ENCODE results near the gene SPG7. TPM values are rescaled to one million over a fixed set of nuclear protein-coding genes. Genes with fewer than 3 reads are reported as not detected.
A peak's percentile ranks its signal among the peaks of the same experiment; 100 is the strongest.

Gene SPG7
- total RNA-seq, 1 experiment from 2014 or later = 82.4 TPM

DNA sequence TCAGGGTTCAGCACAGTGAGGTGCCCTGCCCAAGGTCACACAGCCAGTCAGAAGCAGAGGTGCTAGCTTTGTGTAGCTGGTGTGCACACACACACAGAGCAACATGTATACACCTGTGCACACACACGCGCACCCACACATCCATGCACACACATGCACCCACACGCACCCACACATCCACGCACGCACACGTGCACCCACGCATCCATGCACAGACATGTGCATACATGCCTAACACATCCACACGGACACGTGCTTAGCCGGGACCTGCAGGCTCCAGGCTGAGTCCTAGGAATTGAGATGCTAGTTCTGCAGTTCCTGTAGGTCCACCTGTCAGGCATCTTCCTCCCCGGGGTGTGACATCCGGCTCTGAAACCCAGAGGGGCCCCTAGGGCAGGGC lies 92.2 kb downstream of the SPG7 start:
- Mint-ChIP-seq H3K9me3 (ENCODE audit: unreplicated experiment) (no peaks in the 10 kb centered on the region), H3K27ac (ENCODE audit: low read depth, unreplicated experiment) (no peak overlapping the region), H3K36me3 (ENCODE audit: insufficient read depth, unreplicated experiment) (peaks cover 6% of the 10 kb centered on the region), H3K4me3 (ENCODE audit: unreplicated experiment) (no peak overlapping the region), H3K27me3 (ENCODE audit: insufficient read depth, unreplicated experiment) (no peaks in the 10 kb centered on the region), H3K4me1 (ENCODE audit: insufficient read depth, unreplicated experiment) (peaks cover 14% of the 10 kb centered on the region)
- intact Hi-C loops (cut with micrococcal nuclease) = no loop called here
- ChIA-PET POLR2A (interaction anchor here (0.9 to 1.6 kb wide), 5 partner anchors 19 to 120 kb away, joined by 3 to 5 read pairs (median 4); partner anchors contain the start of gene VPS9D1), CTCF (interaction anchor here (0.7 to 2.4 kb wide), 5 partner anchors 15 to 262 kb away, joined by 3 to 18 read pairs (median 6); no protein-coding TSS in a partner anchor)
- DNase-seq (ENCODE audit: unreplicated experiment) = no peak
- no TSS peak for BruUV-seq (replicated peaks)
- no peak for TF ChIP-seq CTCF (IDR thresholded peaks at IDR 0.05; ENCODE audit: unreplicated experiment)

GRCh38 chr16:89600956-89601355 lies 92.8 kb downstream of the SPG7 start:
- CTCF ChIA-PET = interaction anchor here (0.6 to 2.4 kb wide), 6 partner anchors 9 to 41 kb away, joined by 3 to 18 read pairs (median 5); no protein-coding TSS in a partner anchor
- peaks cover 6% of the 10 kb centered on the region for H3K36me3 Mint-ChIP-seq (ENCODE audit: insufficient read depth, unreplicated experiment)
- H3K27ac Mint-ChIP-seq (ENCODE audit: low read depth, unreplicated experiment) = no peak overlapping the region
- BruUV-seq (replicated peaks) = no TSS peak
- peaks cover 14% of the 10 kb centered on the region for H3K4me1 Mint-ChIP-seq (ENCODE audit: insufficient read depth, unreplicated experiment)
- no peak overlapping the region for H3K4me3 Mint-ChIP-seq (ENCODE audit: unreplicated experiment)
- intact Hi-C loops (cut with micrococcal nuclease) = no loop called here
- H3K27me3 Mint-ChIP-seq (ENCODE audit: insufficient read depth, unreplicated experiment) = no peaks in the 10 kb centered on the region
- TF ChIP-seq CTCF (IDR thresholded peaks at IDR 0.05; ENCODE audit: unreplicated experiment) = no peak
- peak; percentile 32 for DNase-seq (ENCODE audit: unreplicated experiment)
- H3K9me3 Mint-ChIP-seq (ENCODE audit: unreplicated experiment) = no peaks in the 10 kb centered on the region
- POLR2A ChIA-PET = interaction anchor here (0.6 to 2.1 kb wide), 6 partner anchors 12 to 846 kb away, joined by 3 to 5 read pairs (median 4); partner anchors contain the start of genes TCF25 and VPS9D1

- ChIA-PET CTCF (interaction anchor here (0.7 to 1.4 kb wide), 6 partner anchors 10 to 53 kb away, joined by 3 to 5 read pairs (median 4); no protein-coding TSS in a partner anchor), POLR2A (interaction anchor here (0.5 to 2.1 kb wide), 13 partner anchors 13 to 430 kb away, joined by 3 to 8 read pairs (median 4); partner anchors contain the start of genes CDH15, CHMP1A, SPATA33 and TCF25)
- Mint-ChIP-seq H3K27me3 (ENCODE audit: insufficient read depth, unreplicated experiment) (no peaks in the 10 kb centered on the region), H3K4me1 (ENCODE audit: insufficient read depth, unreplicated experiment) (peaks cover 14% of the 10 kb centered on the region), H3K9me3 (ENCODE audit: unreplicated experiment) (no peaks in the 10 kb centered on the region), H3K4me3 (ENCODE audit: unreplicated experiment) (no peak overlapping the region), H3K27ac (ENCODE audit: low read depth, unreplicated experiment) (no peak overlapping the region), H3K36me3 (ENCODE audit: insufficient read depth, unreplicated experiment) (no peaks in the 10 kb centered on the region)
- no peak for DNase-seq (ENCODE audit: unreplicated experiment)
- no TSS peak for BruUV-seq (replicated peaks)
- intact Hi-C loops (cut with micrococcal nuclease) = loop anchor here (1.0 to 2.0 kb wide), 2 partner anchors 31 to 39 kb away; no protein-coding TSS in a partner anchor
- TF ChIP-seq CTCF (IDR thresholded peaks at IDR 0.05; ENCODE audit: unreplicated experiment) = no peak
These were observed 93.7 kb downstream of the SPG7 start for GRCh38 chr16:89601906-89602272.

- peaks cover 14% of the 10 kb centered on the region for H3K4me1 Mint-ChIP-seq (ENCODE audit: insufficient read depth, unreplicated experiment)
- ChIA-PET CTCF (interaction anchor here (0.6 to 1.4 kb wide), 8 partner anchors 10 to 385 kb away, joined by 3 to 5 read pairs (median 4); no protein-coding TSS in a partner anchor), POLR2A (interaction anchor here (0.5 to 2.1 kb wide), 16 partner anchors 12 to 431 kb away, joined by 3 to 8 read pairs (median 4); partner anchors contain the start of genes CDH15, CDK10, CHMP1A and SPATA33)
- no peaks in the 10 kb centered on the region for H3K27me3 Mint-ChIP-seq (ENCODE audit: insufficient read depth, unreplicated experiment)
- no peaks in the 10 kb centered on the region for H3K36me3 Mint-ChIP-seq (ENCODE audit: insufficient read depth, unreplicated experiment)
- BruUV-seq (replicated peaks) = no TSS peak
- no peak overlapping the region for H3K4me3 Mint-ChIP-seq (ENCODE audit: unreplicated experiment)
- H3K9me3 Mint-ChIP-seq (ENCODE audit: unreplicated experiment) = no peaks in the 10 kb centered on the region
- no peak overlapping the region for H3K27ac Mint-ChIP-seq (ENCODE audit: low read depth, unreplicated experiment)
- DNase-seq (ENCODE audit: unreplicated experiment) = peak; percentile 84
- intact Hi-C loops (cut with micrococcal nuclease) = loop anchor here (1.0 to 2.0 kb wide), 2 partner anchors 30 to 39 kb away; no protein-coding TSS in a partner anchor
- TF ChIP-seq CTCF (IDR thresholded peaks at IDR 0.05; ENCODE audit: unreplicated experiment) = no peak
These were observed 94.2 kb downstream of the SPG7 start for GRCh38 chr16:89602273-89602951.
